Karpas-422 (cell line): ENCODE measurements around the gene CGN. TPM values are rescaled to one million over a fixed set of nuclear protein-coding genes. Genes with fewer than 3 reads are reported as not detected.

ENCODE experiments used
- DNase-seq: peaks from one replicate; pipeline ENCODE4 v3.0.0-alpha.2; 2015
- H2AFZ ChIP-seq: fragments of 200-600 bp; sonication (generic); 2 replicates; pipeline ENCODE4 v1.6.1; 2014; ENCODE audit warnings: antibody characterized with exemption, low read length, mixed read lengths
- H3K27ac ChIP-seq: fragments of 200-600 bp; sonication (generic); 2 replicates; pipeline ENCODE4 v1.5.1; 2014; ENCODE audit warnings: mild to moderate bottlenecking, low read length, moderate library complexity
- H3K27me3 ChIP-seq: fragments of 200-600 bp; sonication (generic); 2 replicates; pipeline ENCODE4 v1.6.1; 2014; ENCODE audit warnings: low read length, mixed read lengths
- H3K36me3 ChIP-seq: fragments of 200-600 bp; sonication (generic); 2 replicates; pipeline ENCODE4 v1.6.1; 2014; ENCODE audit warnings: low read length, mixed read lengths; ENCODE audit not compliant: insufficient read depth
- H3K4me1 ChIP-seq: fragments of 200-600 bp; sonication (generic); 2 replicates; pipeline ENCODE4 v1.6.1; 2014; ENCODE audit warnings: mild to moderate bottlenecking, low read length, mixed read lengths
- H3K4me2 ChIP-seq: fragments of 200-600 bp; sonication (generic); 2 replicates; pipeline ENCODE4 v1.6.1; 2014; ENCODE audit warnings: low read length, low read depth, mild to moderate bottlenecking; ENCODE audit not compliant: poor library complexity, severe bottlenecking
- H3K4me3 ChIP-seq: fragments of 200-600 bp; sonication (generic); 2 replicates; pipeline ENCODE4 v1.5.1; 2014; ENCODE audit warnings: mild to moderate bottlenecking, antibody characterized with exemption, low read length, mixed read lengths
- H3K79me2 ChIP-seq: fragments of 200-600 bp; sonication (generic); 2 replicates; pipeline ENCODE4 v1.6.1; 2014; ENCODE audit warnings: mild to moderate bottlenecking, low read length, mixed read lengths
- H3K9ac ChIP-seq: fragments of 200-600 bp; sonication (generic); 2 replicates; pipeline ENCODE4 v1.6.0; 2014; ENCODE audit warnings: low read length
- H3K9me2 ChIP-seq: fragments of 200-600 bp; sonication (generic), shearing (Covaris generic); replicated peaks from 2 replicates; pipeline ENCODE4 v1.6.0; 2014; ENCODE audit warnings: mild to moderate bottlenecking, low read length, moderate library complexity; ENCODE audit not compliant: insufficient read depth
- H3K9me3 ChIP-seq: fragments of 300-700, 200-600 bp; sonication (generic); 2 replicates; pipeline ENCODE4 v1.6.1; 2014; ENCODE audit warnings: low read length, mixed read lengths
- H4K20me1 ChIP-seq: fragments of 200-600 bp; sonication (generic); 2 replicates; pipeline ENCODE4 v1.6.1; 2014; ENCODE audit warnings: mild to moderate bottlenecking, antibody characterized with exemption, low read length, low read depth; ENCODE audit not compliant: insufficient read depth
- total RNA-seq: library from RNA; depleted of rRNA; stranded (reverse); fragments of >200 nt; shearing (Covaris generic); gene quantifications from 2 replicates; pipeline ENCODE4 v1.2.3, GENCODE V29; 2014; ENCODE audit warnings: low replicate concordance

The CGN gene
- total RNA-seq, 1 experiment from 2014 or later: not detected

- Histone ChIP-seq H2AFZ (no peak overlapping the region), H3K27me3 (no peaks in the 10 kb centered on the region), H3K4me1 (no peaks in the 10 kb centered on the region), H3K79me2 (no peaks in the 10 kb centered on the region), H4K20me1 (no peaks in the 10 kb centered on the region), H3K9me3 (no peaks in the 10 kb centered on the region), H3K4me3 (no peak overlapping the region), H3K27ac (no peak overlapping the region), H3K36me3 (no peaks in the 10 kb centered on the region), H3K9ac (no peak overlapping the region), H3K9me2 (no peaks in the 10 kb centered on the region), H3K4me2 (no peak overlapping the region)
- DNase-seq: no peak
These were observed 29.8 kb downstream of the CGN start for GRCh38 chr1:151540982-151541377.

GRCh38 chr1:151541752-151542151, 30.6 kb downstream of the CGN start:
- Histone ChIP-seq H2AFZ (no peak overlapping the region), H3K27me3 (no peaks in the 10 kb centered on the region), H3K9ac (no peak overlapping the region), H3K9me3 (no peaks in the 10 kb centered on the region), H3K79me2 (no peaks in the 10 kb centered on the region), H3K4me3 (no peak overlapping the region), H3K9me2 (no peaks in the 10 kb centered on the region), H3K36me3 (no peaks in the 10 kb centered on the region), H4K20me1 (no peaks in the 10 kb centered on the region), H3K4me2 (no peak overlapping the region), H3K4me1 (no peaks in the 10 kb centered on the region), H3K27ac (no peak overlapping the region)
- no peak for DNase-seq

- H3K9me3 ChIP-seq: no peaks in the 10 kb centered on the region
- no peak overlapping the region for H3K4me3 ChIP-seq
- no peaks in the 10 kb centered on the region for H4K20me1 ChIP-seq
- no peaks in the 10 kb centered on the region for H3K4me1 ChIP-seq
- no peak overlapping the region for H2AFZ ChIP-seq
- DNase-seq: no peak
- no peaks in the 10 kb centered on the region for H3K27me3 ChIP-seq
- H3K4me2 ChIP-seq: no peak overlapping the region
- H3K9ac ChIP-seq: no peak overlapping the region
- no peak overlapping the region for H3K27ac ChIP-seq
- no peaks in the 10 kb centered on the region for H3K79me2 ChIP-seq
- no peaks in the 10 kb centered on the region for H3K9me2 ChIP-seq
- H3K36me3 ChIP-seq: no peaks in the 10 kb centered on the region
These were observed 31.5 kb downstream of the CGN start for GRCh38 chr1:151542710-151543129.

- Histone ChIP-seq H3K4me1 (no peaks in the 10 kb centered on the region), H3K9ac (no peak overlapping the region), H3K4me2 (no peak overlapping the region), H3K36me3 (no peaks in the 10 kb centered on the region), H2AFZ (no peak overlapping the region), H3K27me3 (no peaks in the 10 kb centered on the region), H3K9me2 (no peaks in the 10 kb centered on the region), H3K27ac (no peak overlapping the region), H3K9me3 (no peaks in the 10 kb centered on the region), H3K79me2 (no peaks in the 10 kb centered on the region), H4K20me1 (no peaks in the 10 kb centered on the region), H3K4me3 (no peak overlapping the region)
- DNase-seq: no peak
These were observed 34.4 kb downstream of the CGN start for GRCh38 chr1:151545542-151545941.

- H3K27me3 ChIP-seq: no peaks in the 10 kb centered on the region
- H3K4me2 ChIP-seq: no peak overlapping the region
- H3K27ac ChIP-seq: no peak overlapping the region
- H3K79me2 ChIP-seq: no peaks in the 10 kb centered on the region
- DNase-seq: no peak
- no peaks in the 10 kb centered on the region for H3K36me3 ChIP-seq
- no peaks in the 10 kb centered on the region for H3K4me1 ChIP-seq
- H2AFZ ChIP-seq: no peak overlapping the region
- no peak overlapping the region for H3K4me3 ChIP-seq
- no peaks in the 10 kb centered on the region for H3K9me2 ChIP-seq
- H3K9ac ChIP-seq: no peak overlapping the region
- H3K9me3 ChIP-seq: no peaks in the 10 kb centered on the region
- H4K20me1 ChIP-seq: no peaks in the 10 kb centered on the region
These were observed 35.1 kb downstream of the CGN start for GRCh38 chr1:151546011-151546925.

- DNase-seq: no peak
- Histone ChIP-seq H3K27me3 (no peaks in the 10 kb centered on the region), H3K27ac (no peak overlapping the region), H3K9me2 (no peaks in the 10 kb centered on the region), H3K36me3 (no peaks in the 10 kb centered on the region), H3K9ac (no peak overlapping the region), H3K9me3 (no peaks in the 10 kb centered on the region), H2AFZ (no peak overlapping the region), H3K4me2 (no peak overlapping the region), H3K4me3 (no peak overlapping the region), H4K20me1 (no peaks in the 10 kb centered on the region), H3K4me1 (no peaks in the 10 kb centered on the region), H3K79me2 (no peaks in the 10 kb centered on the region)
These were observed 36.1 kb downstream of the CGN start for GRCh38 chr1:151547119-151547899.

GRCh38 chr1:151547900-151548230, 36.7 kb downstream of the CGN start:
- H3K79me2 ChIP-seq: no peaks in the 10 kb centered on the region
- H4K20me1 ChIP-seq: no peaks in the 10 kb centered on the region
- no peaks in the 10 kb centered on the region for H3K36me3 ChIP-seq
- H3K27ac ChIP-seq: no peak overlapping the region
- no peak overlapping the region for H2AFZ ChIP-seq
- no peak overlapping the region for H3K4me3 ChIP-seq
- no peak for DNase-seq
- H3K9ac ChIP-seq: no peak overlapping the region
- no peak overlapping the region for H3K4me2 ChIP-seq
- H3K9me2 ChIP-seq: no peaks in the 10 kb centered on the region
- H3K9me3 ChIP-seq: no peaks in the 10 kb centered on the region
- no peaks in the 10 kb centered on the region for H3K4me1 ChIP-seq
- no peaks in the 10 kb centered on the region for H3K27me3 ChIP-seq

- H3K4me2 ChIP-seq: no peak overlapping the region
- DNase-seq: no peak
These were observed 38.0 kb downstream of the CGN start for GRCh38 chr1:151549199-151549598.

More at GRCh38 chr1:151549199-151549598, 38.0 kb downstream of the CGN start:
- Histone ChIP-seq H3K4me1 (no peaks in the 10 kb centered on the region), H3K27ac (no peak overlapping the region), H3K79me2 (no peaks in the 10 kb centered on the region), H3K9me3 (no peaks in the 10 kb centered on the region), H3K27me3 (no peaks in the 10 kb centered on the region), H3K9me2 (no peaks in the 10 kb centered on the region), H3K36me3 (no peaks in the 10 kb centered on the region), H3K4me3 (no peak overlapping the region), H2AFZ (no peak overlapping the region), H3K9ac (no peak overlapping the region), H4K20me1 (no peaks in the 10 kb centered on the region)
